LHCN-M2 (cell line): ENCODE results near the gene TDRD5. TPM values are rescaled to one million over a fixed set of nuclear protein-coding genes. Genes with fewer than 3 reads are reported as not detected.

Source experiments
- DNase-seq: peaks from one replicate; pipeline ENCODE4 v3.0.0-alpha.2; 2012; ENCODE audit warnings: low read depth
- polyA plus RNA-seq: library from polyadenylated mRNA; unstranded; fragments of >200 nt; gene quantifications from one replicate; pipeline ENCODE4 v1.2.1, GENCODE V29; 2012; ENCODE audit warnings: missing spikeins
- total RNA-seq: library from RNA; depleted of rRNA; stranded (reverse); fragments of >200 nt; gene quantifications from 2 replicates; pipeline ENCODE4 v1.2.3, GENCODE V29; 2014; rRNA removed

The TDRD5 gene
- not detected in 2 replicates for total RNA-seq
- not detected for polyA plus RNA-seq

GRCh38 chr1:179591592-179592580 is at the start of gene TDRD5:
TDRD5 (plus strand) TSS chr1:179591832; CDS start chr1:179592616, 784 bp downstream.
- DNase-seq, result no peak

- no peak for DNase-seq
Measured at GRCh38 chr1:179545321-179545720, 46.3 kb upstream of the TDRD5 start.

GRCh38 chr1:179547021-179547535 is 44.6 kb upstream of the TDRD5 start:
- no peak for DNase-seq

- DNase-seq, result no peak
Measured at GRCh38 chr1:179548666-179549367, 42.8 kb upstream of the TDRD5 start.

- DNase-seq, result no peak
Measured at GRCh38 chr1:179549368-179549700, 42.3 kb upstream of the TDRD5 start.

GRCh38 chr1:179550746-179551682 is 40.6 kb upstream of the TDRD5 start:
- peak; percentile 74 for DNase-seq

GRCh38 chr1:179554427-179554826 is 37.2 kb upstream of the TDRD5 start:
- no peak for DNase-seq

GRCh38 chr1:179558078-179558477 is 33.6 kb upstream of the TDRD5 start:
- no peak for DNase-seq

- no peak for DNase-seq
Measured at GRCh38 chr1:179575497-179576314, 15.9 kb upstream of the TDRD5 start, which contains the start of gene NPHS2. NPHS2 (minus strand) TSS chr1:179575948; CDS start chr1:179575864, 84 bp downstream.

- no peak for DNase-seq
Measured at GRCh38 chr1:179576509-179576908, 15.1 kb upstream of the TDRD5 start.

GRCh38 chr1:179583771-179584320 is 7.8 kb upstream of the TDRD5 start:
- DNase-seq, result peak; percentile 4

GRCh38 chr1:179586107-179586823 is 5.4 kb upstream of the TDRD5 start:
- DNase-seq, result peak; percentile 57

GRCh38 chr1:179587336-179587735 is 4.3 kb upstream of the TDRD5 start:
- no peak for DNase-seq

GRCh38 chr1:179588425-179589024 is 3.1 kb upstream of the TDRD5 start:
- DNase-seq, result no peak

- no peak for DNase-seq
Measured at GRCh38 chr1:179589509-179589908, 2.1 kb upstream of the TDRD5 start.

- DNase-seq, result no peak
Measured at GRCh38 chr1:179590671-179591070, 961 bp upstream of the TDRD5 start.

GRCh38 chr1:179591253-179591591 is 410 bp upstream of the TDRD5 start:
- no peak for DNase-seq

- no peak for DNase-seq
Measured at GRCh38 chr1:179598631-179599030, 7.0 kb downstream of the TDRD5 start.
